Iris pigment epithelial cell (primary cell): Measurements from ENCODE around the gene PTGES3.
"Not testable (repeated sequence)": the region's sequence is repeated elsewhere in the genome, so short reads cannot be mapped to it uniquely, and the experiment has no call there.

ENCODE experiments used
- DNase-seq: peaks from one replicate; pipeline ENCODE4 v3.0.0-alpha.2; 2011; ENCODE audit warnings: low read depth

The PTGES3 gene

GRCh38 chr12:56653781-56654180 lies 34.3 kb downstream of the PTGES3 start:
- DNase-seq, result not testable (repeated sequence)

GRCh38 chr12:56648023-56648422 lies 40.1 kb downstream of the PTGES3 start:
- DNase-seq, result not testable (repeated sequence)

DNA sequence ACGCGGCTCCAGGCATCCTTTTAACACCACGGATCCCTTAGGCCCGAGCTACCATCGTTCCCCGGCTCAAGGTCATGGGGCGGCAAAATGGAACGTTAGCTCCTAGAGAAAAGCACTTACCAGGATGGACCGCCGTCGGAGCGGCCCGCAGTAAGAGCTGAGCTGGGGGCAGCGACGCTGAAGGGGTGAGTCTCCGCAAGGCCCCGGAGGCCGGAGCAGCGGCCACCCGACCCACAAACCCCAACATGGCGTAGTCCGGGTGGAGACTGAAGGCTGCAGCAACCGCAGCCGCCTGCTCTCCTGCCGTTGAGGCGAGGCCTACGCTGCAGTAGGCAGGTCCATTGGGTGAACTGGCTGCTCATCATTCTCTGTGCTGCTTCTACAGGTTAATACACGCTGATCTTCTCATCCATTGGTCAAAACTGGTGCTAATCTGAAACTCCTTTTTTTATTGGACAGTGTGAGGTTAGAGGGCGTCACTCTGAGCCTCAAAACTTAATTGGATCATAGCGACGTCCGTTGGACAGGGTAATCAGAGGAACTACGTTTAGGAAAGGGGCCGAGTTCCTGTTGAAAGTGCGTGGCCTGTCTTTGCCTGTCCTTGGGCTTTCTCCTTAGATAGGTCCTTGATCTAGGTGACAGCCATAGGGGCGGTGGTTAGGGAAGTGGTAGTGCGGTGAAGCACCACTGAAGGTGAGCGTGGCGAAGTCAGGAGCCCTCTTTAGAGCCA lies 42.2 kb downstream of the PTGES3 start, which contains the start of gene ATP5F1B:
ATP5F1B (minus strand) TSS at position 268 of the 730 bp plus-strand sequence; CDS start at position 247, 21 bp downstream.
- DNase-seq, result peak; percentile 100

GRCh38 chr12:56645201-56645716 lies 42.8 kb downstream of the PTGES3 start:
- peak; percentile 14 for DNase-seq

GRCh38 chr12:56644654-56645053 lies 43.4 kb downstream of the PTGES3 start:
- DNase-seq, result peak; percentile 41

- no peak for DNase-seq
Observed at GRCh38 chr12:56641219-56641618, 46.9 kb downstream of the PTGES3 start.

- DNase-seq, result no peak
Observed at GRCh38 chr12:56637621-56638020, 50.5 kb downstream of the PTGES3 start.

DNA sequence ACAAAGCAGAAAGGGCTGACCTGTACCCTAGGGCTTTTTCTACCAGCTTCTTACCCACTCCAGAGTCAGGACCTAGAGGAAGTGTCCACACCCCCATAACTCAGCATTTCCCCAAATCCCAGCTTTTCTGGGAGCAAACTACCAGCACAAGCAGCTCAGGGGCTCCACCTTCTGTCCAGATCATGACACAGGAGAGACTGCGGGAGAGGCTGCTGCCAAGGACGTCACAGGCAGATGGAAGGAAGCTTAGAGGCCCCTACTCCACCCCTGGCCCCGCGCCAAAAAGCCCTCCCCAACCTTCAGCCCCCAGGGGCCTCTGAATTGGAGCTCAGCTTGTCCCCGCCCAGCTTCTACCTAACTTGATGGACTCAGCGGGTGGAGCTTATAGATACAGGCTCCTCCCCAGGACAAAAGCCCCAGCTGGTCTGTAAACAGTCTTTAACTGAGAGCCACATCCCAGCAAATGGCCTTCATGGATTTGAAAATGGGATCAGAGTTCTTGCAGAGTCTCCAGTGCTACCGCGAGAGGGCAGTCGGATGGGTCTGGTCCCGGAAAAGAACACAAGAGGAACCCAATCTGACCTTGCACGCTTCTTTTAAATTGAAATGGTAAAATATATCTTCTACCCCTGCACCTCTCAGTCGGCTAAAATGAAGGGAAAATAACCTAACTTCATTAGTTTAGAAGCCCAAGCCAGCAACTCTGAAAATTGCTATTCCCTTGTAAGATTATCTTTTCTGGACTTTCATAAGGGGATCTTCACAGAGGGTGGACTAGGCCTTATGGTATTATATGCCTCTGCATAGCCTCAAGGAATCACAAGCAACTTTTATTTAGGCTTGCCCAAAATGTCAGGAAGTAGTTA lies 51.2 kb downstream of the PTGES3 start:
- DNase-seq, result peak; percentile 100

DNA sequence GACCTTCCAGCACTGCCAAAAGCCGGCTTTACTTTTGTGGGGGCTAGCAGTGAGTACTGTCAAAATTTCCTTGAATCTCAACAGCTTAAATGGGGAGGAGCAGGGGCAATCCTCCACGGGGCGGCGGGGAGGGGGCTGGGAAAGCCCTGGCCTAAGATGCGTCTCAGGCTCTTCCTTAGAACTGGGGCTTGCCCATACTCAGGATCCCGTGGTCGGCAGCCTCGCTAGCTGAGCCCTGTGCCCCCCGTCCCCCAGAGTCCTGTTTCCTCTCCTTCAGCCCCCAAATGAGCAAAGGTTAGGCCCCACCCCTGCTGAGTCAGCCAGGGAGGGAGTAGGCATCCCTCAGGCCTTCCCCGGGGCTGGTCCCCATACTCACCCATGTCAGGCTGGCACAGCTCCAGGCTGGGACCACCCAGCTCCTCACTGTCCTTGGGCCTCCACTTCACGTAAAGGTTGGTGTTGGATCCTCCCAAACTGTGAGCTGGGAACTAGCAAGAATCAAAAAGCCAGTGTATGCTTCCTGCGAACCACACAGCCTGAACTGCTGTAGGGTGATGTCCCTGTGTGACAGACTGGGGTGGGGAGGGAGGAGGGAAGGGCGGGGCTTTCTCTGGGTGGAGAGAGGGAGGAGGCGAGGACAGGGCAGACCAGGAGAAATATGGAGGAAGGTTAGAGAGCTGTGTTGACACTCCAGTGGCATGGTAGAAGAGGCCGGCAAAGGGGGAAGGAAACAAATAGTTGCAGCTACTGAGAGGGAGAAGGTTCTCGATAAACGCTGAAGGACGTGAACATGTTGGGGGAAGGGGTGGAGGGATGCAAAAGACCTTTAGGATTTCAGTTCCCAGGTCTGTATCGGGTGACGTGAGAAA lies 52.0 kb downstream of the PTGES3 start:
- DNase-seq, result peak; percentile 91

DNA sequence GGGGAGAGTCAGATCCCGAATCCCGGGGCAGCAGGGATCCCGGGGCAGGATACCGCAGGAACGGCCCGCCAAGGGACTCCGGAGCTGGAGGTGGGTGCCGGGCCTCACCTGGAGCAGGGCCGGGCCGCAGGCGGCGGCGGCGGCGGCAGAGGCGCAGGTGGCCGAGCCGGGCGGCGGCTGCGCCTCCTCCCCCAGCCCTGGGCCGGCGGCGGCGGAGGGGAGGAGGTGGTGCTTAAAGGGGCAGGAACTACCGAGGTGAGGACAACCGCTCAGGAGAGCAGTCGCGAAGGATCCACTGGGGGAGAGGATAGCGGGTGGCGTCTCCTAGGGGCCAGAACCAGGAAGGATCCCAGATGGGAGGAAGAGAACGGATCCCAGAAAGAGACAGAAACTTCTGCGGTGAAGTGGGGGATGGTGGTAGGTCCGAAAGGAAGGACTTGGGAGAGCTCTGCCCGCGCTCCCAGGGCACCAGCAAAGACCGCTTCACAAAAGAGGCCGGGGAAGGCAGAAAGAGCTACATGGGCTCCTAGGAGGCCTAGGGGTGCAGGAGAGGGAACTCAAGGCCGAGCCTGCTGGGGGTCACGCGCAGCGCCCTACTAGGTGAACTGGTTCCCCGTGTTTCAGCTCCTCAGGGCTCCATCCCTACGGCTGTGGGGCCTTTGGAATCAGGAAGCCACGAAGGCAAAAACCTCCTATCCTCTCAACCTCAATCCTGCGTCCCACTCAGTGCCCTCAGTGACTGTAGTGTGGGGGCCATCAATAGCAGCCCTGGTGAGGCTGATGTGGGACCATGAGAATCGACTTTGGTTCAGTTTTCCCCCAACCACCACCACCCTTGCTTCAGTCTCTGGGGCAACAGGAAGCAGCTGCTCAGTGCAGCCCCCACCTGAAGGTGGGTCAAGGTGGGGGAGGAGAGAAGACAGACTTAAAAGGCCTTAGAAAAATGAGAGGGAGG lies 53.0 kb downstream of the PTGES3 start:
- DNase-seq, result peak; percentile 83

DNA sequence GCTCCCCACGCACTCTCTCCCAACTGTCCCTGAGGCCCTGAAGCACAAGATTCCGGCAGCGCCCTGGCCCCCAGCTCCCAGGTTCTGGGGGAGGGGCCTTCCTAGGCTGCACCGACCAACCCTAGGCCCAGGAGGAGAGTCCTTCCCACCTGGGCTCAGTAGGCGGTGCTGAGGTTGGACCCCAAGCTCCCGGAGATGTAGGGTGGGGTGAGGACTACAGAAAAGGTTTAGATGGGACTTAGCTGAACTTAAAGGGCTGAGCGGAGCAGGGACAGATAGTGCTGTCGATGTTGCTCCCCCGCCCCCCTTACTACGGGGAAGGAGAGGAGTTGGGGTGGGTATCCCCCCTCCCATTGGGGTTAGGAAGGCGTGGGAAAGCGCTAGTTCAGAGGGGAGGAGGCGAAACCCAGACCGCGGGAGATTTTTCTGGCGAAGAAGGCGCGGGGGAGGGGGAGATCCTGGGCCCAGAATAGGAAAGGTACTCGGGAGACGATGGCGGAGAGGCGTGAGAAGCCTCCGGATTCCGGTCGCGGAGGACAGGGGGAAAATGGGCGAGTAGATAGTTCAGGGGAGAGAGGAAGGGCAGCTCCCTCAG lies 53.7 kb downstream of the PTGES3 start:
- DNase-seq, result peak; percentile 21

GRCh38 chr12:56633468-56634241 lies 54.4 kb downstream of the PTGES3 start:
- DNase-seq, result no peak

DNA sequence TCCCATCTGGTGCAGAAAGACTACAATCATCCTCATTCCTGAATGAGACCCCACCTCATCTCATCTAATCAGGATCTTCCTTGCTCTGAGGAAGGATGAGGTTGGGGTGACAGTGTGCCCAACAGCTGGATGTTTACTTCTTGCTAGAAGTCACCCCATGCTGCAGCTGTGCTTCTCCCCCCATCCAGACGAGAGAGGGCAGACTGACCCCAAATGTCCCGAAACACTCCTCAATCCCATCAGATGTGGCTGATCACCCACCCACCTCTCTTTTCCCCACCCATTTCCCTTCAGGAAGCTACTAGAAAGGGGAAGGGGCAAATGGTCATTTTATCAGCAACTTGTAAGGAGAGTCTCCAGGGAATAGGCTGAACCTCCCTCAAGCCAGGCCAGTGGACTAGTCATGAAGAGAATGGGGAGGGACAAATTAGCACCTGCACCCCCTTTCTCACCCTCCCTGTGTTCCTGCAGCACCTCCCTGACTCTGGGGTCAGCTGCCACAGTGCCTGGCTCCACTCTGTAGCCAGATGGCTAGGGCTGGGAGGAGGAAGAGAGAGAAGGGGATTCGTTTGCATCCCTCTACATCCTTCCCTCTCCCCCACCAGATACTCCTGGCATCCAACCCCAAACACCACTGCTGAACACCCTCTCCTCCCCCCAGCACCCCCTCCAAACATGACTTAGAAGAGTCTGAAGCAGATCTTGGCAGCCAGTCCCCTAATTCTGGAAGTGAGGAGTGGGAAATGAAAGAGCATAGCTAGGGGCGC lies 55.2 kb downstream of the PTGES3 start:
- no peak for DNase-seq

GRCh38 chr12:56631790-56632700 lies 56.0 kb downstream of the PTGES3 start:
- peak; percentile 36 for DNase-seq

- peak; percentile 85 for DNase-seq
Observed at GRCh38 chr12:56630180-56630632, 57.9 kb downstream of the PTGES3 start, which contains the start of gene BAZ2A. BAZ2A (minus strand) TSS chr12:56630326; CDS start chr12:56617530, 12,796 bp downstream.

DNA sequence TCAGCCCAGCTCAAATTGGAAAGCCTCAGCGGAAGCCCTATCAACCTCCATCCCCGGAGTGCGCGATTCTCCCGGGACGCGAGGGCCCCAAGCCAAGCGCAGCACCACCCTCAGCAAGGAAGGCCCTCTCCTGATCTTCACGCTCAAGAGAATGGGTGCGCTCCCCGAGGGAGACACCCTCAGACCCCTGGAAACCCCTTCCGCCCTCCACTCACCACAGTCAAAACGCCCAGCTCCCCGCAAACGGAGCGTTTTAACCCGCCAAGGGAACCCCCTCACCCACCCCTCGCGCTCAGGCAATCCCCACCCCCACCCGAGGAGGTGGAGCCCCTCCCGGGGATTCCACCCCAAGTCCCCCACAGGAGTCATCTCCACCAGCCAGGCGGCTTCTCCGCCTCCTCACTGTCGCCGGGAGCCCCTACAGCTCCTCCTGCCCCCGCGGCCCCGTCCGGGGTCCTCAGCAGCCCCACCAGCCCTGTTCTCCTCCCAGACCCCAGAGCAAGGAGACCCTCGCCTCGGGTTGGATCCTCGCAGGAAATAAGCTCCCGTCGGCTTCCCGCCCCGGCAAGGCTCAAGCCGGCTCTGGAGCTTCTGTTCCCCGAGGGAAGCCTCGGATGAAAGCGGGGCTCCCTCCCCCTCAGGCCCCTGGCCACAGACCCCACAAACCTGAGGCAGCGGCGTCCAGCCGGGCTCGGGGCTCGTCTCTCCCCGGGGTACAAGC lies 58.5 kb downstream of the PTGES3 start:
- peak; percentile 27 for DNase-seq
